ENCODE measurements around the gene CYP27B1.

The CYP27B1 gene, protein sequence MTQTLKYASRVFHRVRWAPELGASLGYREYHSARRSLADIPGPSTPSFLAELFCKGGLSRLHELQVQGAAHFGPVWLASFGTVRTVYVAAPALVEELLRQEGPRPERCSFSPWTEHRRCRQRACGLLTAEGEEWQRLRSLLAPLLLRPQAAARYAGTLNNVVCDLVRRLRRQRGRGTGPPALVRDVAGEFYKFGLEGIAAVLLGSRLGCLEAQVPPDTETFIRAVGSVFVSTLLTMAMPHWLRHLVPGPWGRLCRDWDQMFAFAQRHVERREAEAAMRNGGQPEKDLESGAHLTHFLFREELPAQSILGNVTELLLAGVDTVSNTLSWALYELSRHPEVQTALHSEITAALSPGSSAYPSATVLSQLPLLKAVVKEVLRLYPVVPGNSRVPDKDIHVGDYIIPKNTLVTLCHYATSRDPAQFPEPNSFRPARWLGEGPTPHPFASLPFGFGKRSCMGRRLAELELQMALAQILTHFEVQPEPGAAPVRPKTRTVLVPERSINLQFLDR

DNA sequence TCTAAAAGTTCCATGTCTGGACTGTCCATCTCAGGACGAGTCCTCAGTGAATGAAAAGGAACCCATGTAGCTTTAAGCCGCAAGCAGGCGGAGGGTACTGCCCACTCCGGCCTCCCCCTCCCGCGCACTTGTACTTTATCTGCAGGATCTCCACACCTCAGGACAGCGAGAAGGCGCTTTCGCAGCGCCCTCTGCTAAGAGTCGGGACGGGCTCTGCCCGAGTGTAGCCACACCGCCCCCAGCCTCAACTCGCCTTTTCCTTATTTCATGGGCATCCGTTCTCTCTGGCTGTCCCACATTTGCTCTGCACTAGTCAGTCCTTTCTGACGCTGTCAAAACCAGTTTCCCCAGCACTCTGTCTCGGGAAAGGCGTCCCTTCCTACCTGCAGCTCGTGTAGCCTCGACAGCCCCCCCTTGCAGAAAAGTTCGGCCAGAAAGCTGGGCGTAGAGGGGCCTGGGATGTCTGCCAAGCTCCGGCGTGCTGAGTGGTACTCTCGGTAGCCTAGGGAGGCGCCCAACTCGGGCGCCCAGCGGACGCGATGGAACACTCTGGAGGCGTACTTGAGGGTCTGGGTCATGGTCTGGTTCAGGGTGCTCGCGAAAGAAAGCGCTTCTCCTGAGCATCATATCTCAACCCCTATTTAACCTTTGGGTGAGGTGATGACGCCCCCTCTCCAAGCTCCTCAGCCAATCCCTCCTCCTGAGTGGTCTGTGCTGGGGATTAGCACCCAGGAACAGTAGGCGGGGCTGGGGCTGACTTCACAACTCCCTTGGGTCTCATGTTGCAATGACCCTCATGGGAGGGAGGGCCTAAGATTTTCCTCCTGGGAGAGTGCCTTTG lies at the start of gene CYP27B1:
CYP27B1 (minus strand) TSS at position 615 of the 841 bp plus-strand sequence; CDS start at position 578, 37 bp downstream.
- no peak within 1 kb of the TSS; the same call in 1 of the 2 replicates for H3K4me3 ChIP-seq (ENCODE audit: low read depth, low read length)
- no peak for DNase-seq (ENCODE audit: low read depth)

GRCh38 chr12:57816001-57816854 lies 49.4 kb upstream of the CYP27B1 start:
- H3K4me3 ChIP-seq (ENCODE audit: low read depth, low read length): no peak overlapping the region
- no peak for DNase-seq (ENCODE audit: low read depth)
- TF ChIP-seq, protein P1, sequence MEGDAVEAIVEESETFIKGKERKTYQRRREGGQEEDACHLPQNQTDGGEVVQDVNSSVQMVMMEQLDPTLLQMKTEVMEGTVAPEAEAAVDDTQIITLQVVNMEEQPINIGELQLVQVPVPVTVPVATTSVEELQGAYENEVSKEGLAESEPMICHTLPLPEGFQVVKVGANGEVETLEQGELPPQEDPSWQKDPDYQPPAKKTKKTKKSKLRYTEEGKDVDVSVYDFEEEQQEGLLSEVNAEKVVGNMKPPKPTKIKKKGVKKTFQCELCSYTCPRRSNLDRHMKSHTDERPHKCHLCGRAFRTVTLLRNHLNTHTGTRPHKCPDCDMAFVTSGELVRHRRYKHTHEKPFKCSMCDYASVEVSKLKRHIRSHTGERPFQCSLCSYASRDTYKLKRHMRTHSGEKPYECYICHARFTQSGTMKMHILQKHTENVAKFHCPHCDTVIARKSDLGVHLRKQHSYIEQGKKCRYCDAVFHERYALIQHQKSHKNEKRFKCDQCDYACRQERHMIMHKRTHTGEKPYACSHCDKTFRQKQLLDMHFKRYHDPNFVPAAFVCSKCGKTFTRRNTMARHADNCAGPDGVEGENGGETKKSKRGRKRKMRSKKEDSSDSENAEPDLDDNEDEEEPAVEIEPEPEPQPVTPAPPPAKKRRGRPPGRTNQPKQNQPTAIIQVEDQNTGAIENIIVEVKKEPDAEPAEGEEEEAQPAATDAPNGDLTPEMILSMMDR (IDR thresholded peaks at IDR 0.05; ENCODE audit: insufficient read depth, low read depth, low read length, missing control alignments): no peak

More for the DNA sequence above, at the start of gene CYP27B1:
- TF ChIP-seq, protein P1 (IDR thresholded peaks at IDR 0.05; ENCODE audit: insufficient read depth, low read depth, low read length, missing control alignments): no peak

DNA sequence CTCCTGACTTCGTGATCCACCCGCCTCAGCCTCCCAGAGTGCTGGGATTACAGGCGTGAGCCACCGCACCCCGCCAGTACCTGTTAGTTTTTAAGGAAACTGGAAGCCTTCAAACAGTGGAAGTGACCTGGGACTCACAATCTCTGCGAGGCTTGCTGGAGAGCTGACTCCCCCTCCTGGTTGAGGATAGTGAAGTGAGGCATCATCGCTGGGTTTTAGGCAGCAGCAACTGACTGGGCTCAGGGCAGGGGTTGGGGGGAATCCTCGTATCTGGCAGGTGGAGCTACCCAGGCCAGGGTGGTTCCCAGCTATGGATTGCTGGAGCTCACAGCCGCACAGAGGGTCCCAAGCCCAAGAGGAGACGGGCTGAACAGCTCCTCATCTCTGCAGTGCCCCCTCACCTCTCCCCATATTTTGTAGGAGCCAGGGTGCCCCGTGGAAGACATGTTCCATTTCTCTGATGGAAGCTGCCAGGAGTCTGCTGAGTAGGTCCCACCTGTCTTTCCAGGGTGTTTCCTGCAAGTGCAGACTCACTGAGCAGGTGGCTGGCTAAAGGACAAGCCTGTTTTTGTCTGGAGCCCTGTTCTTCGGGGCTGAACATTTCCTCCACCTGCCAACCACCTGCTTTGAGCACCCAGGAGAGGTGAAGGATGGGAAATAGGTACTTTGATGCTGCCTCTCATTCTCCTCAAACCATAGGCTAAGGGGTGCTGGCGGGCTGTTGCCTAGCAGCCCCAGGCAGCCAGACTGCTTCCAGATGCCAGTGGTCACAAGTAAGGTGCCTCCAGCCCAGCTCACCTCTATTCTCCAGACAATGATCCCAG lies 48.5 kb upstream of the CYP27B1 start:
- DNase-seq (ENCODE audit: low read depth): no peak
- TF ChIP-seq, protein P1 (IDR thresholded peaks at IDR 0.05; ENCODE audit: insufficient read depth, low read depth, low read length, missing control alignments): no peak
- H3K4me3 ChIP-seq (ENCODE audit: low read depth, low read length): no peak overlapping the region

- no peak overlapping the region for H3K4me3 ChIP-seq (ENCODE audit: low read depth, low read length)
- TF ChIP-seq, protein P1 (IDR thresholded peaks at IDR 0.05; ENCODE audit: insufficient read depth, low read depth, low read length, missing control alignments): no peak
- DNase-seq (ENCODE audit: low read depth): no peak
These were observed 47.3 kb upstream of the CYP27B1 start for GRCh38 chr12:57813971-57814772.

- TF ChIP-seq, protein P1 (IDR thresholded peaks at IDR 0.05; ENCODE audit: insufficient read depth, low read depth, low read length, missing control alignments): no peak
- no peak overlapping the region for H3K4me3 ChIP-seq (ENCODE audit: low read depth, low read length)
- DNase-seq (ENCODE audit: low read depth): no peak
These were observed 46.5 kb upstream of the CYP27B1 start for GRCh38 chr12:57813111-57813970.

Measured in GM12865 (cell line).